Ishikawa (cell line): ENCODE data around the gene ITPRIPL1.

Experiments
- CEBPB ChIP-seq: IDR thresholded peaks from 2 replicates; pipeline ENCODE4 v1.6.1; 2012
- CREB1 ChIP-seq: IDR thresholded peaks from 2 replicates; pipeline ENCODE4 v1.6.1; 2012; ENCODE audit warnings: low read depth
- EGR1 ChIP-seq: IDR thresholded peaks from 2 replicates; pipeline ENCODE4 v1.6.1; 2012
- EP300 ChIP-seq: IDR thresholded peaks from 2 replicates; pipeline ENCODE4 v1.6.1; 2012; ENCODE audit warnings: borderline replicate concordance
- FOXM1 ChIP-seq: IDR thresholded peaks from 2 replicates; pipeline ENCODE4 v1.6.1; 2012; ENCODE audit warnings: low read depth, borderline replicate concordance
- NFIC ChIP-seq: IDR thresholded peaks from 2 replicates; pipeline ENCODE4 v1.6.1; 2012
- RAD21 ChIP-seq: IDR thresholded peaks from 2 replicates; pipeline ENCODE4 v1.6.1; 2012; ENCODE audit warnings: low read depth
- TAF1 ChIP-seq: IDR thresholded peaks from 2 replicates; pipeline ENCODE4 v1.6.1; 2012; ENCODE audit warnings: low read depth, mild to moderate bottlenecking
- TCF12 ChIP-seq: IDR thresholded peaks from 2 replicates; pipeline ENCODE4 v1.6.1; 2012; ENCODE audit warnings: low read depth
- YY1 ChIP-seq: IDR thresholded peaks from 2 replicates; pipeline ENCODE4 v1.6.1; 2012; ENCODE audit warnings: low read depth
- TF ChIP-seq, protein P1 (sequence below): IDR thresholded peaks from 2 replicates; pipeline ENCODE4 v1.6.1; 2012; ENCODE audit warnings: low read depth, mild to moderate bottlenecking
- TF ChIP-seq, protein P2 (sequence below): IDR thresholded peaks from 2 replicates; pipeline ENCODE4 v1.6.1; 2012

DNA sequence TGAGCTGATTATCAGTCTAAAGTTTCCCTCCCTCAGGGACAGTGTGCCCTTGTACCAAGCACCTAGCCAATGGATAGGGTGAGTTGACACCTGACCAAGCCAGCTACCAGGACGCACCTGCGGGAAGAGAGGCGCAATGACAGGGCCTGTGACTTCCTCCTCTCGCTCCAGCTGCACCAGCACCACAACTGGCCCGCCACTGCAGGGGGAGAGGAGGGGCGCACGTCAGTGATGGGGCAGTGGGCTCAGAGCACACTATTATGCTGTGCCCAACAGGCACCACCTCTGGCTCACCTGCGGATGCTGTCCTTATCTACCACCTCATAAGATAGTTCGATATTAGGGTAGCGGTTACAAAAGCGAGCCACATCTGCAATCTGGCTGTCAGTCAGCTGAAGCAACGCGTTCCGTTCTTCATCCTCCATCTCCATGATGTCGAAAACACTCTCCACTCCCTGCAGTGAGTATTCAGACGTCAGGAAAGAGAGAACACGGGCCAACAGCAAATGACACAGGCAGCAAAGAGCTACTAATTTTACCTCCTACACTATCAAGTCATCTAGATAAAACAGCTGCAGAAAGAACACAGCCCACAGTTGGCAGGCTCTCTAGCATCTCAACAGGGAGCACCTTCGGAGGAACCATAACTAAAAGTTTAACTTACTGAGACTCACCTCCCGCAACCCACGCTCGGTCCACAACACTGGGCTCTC is 48.2 kb upstream of the ITPRIPL1 start:
- no peak for TF ChIP-seq EP300
- TF ChIP-seq, protein P1, sequence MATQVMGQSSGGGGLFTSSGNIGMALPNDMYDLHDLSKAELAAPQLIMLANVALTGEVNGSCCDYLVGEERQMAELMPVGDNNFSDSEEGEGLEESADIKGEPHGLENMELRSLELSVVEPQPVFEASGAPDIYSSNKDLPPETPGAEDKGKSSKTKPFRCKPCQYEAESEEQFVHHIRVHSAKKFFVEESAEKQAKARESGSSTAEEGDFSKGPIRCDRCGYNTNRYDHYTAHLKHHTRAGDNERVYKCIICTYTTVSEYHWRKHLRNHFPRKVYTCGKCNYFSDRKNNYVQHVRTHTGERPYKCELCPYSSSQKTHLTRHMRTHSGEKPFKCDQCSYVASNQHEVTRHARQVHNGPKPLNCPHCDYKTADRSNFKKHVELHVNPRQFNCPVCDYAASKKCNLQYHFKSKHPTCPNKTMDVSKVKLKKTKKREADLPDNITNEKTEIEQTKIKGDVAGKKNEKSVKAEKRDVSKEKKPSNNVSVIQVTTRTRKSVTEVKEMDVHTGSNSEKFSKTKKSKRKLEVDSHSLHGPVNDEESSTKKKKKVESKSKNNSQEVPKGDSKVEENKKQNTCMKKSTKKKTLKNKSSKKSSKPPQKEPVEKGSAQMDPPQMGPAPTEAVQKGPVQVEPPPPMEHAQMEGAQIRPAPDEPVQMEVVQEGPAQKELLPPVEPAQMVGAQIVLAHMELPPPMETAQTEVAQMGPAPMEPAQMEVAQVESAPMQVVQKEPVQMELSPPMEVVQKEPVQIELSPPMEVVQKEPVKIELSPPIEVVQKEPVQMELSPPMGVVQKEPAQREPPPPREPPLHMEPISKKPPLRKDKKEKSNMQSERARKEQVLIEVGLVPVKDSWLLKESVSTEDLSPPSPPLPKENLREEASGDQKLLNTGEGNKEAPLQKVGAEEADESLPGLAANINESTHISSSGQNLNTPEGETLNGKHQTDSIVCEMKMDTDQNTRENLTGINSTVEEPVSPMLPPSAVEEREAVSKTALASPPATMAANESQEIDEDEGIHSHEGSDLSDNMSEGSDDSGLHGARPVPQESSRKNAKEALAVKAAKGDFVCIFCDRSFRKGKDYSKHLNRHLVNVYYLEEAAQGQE = no peak
- TF ChIP-seq, protein P2, sequence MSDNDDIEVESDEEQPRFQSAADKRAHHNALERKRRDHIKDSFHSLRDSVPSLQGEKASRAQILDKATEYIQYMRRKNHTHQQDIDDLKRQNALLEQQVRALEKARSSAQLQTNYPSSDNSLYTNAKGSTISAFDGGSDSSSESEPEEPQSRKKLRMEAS = no peak
- TF ChIP-seq TAF1 = no peak
- no peak for TF ChIP-seq EGR1
- no peak for TF ChIP-seq YY1
- TF ChIP-seq RAD21 = no peak
- no peak for TF ChIP-seq NFIC
- no peak for TF ChIP-seq CREB1
- no peak for TF ChIP-seq FOXM1
- TF ChIP-seq TCF12 = no peak
- TF ChIP-seq CEBPB = no peak
